Measurements from ENCODE around the gene GPR108. TPM values are rescaled to one million over a fixed set of nuclear protein-coding genes. Genes with fewer than 3 reads are reported as not detected.

GPR108 gene
- total and polyA plus RNA-seq, 2 of the 13 experiments (the other 11 are each of a cell fraction or from before 2014, with no cell fraction given), result 36.4 to 63.0 TPM

DNA sequence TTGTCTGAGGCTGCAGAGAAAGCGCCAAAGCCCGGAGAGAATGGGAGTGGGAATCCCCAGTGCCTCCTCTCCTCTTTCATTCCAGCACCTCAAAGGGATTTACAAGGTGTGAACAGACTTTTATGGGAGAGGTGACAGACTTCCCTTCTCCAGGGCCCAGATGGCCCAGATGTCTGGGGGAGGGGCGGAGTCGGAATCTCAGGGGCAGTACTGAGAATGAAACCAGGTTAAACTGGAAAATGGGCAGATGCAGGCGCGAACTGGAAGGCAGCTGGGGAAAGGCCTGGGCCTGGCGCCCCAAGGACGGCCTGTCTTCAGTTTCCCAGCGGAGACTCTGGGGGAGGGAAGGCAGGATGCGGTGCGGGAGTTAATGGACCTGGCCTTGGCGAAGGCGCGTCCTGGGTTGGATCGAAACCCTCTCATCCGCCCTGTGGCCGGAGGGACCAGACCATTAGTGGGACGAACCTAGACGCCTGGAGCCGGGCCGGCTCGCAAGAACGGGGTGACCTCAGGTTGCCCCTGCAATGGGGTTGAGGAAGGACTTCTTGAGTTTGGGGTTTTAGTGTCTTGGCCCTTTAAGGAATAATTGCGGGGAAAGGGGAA is 1.5 kb upstream of the GPR108 start (continued):
- TF ChIP-seq, protein P1, sequence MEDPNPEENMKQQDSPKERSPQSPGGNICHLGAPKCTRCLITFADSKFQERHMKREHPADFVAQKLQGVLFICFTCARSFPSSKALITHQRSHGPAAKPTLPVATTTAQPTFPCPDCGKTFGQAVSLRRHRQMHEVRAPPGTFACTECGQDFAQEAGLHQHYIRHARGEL (CRISPR knock-in tag; IDR thresholded peaks at IDR 0.05), result no peak
- peak; percentile 4 for TF ChIP-seq HNRNPLL (IDR thresholded peaks at IDR 0.05; ENCODE audit: low read depth, low read length, poor library complexity, severe bottlenecking)
- TF ChIP-seq, protein P2, sequence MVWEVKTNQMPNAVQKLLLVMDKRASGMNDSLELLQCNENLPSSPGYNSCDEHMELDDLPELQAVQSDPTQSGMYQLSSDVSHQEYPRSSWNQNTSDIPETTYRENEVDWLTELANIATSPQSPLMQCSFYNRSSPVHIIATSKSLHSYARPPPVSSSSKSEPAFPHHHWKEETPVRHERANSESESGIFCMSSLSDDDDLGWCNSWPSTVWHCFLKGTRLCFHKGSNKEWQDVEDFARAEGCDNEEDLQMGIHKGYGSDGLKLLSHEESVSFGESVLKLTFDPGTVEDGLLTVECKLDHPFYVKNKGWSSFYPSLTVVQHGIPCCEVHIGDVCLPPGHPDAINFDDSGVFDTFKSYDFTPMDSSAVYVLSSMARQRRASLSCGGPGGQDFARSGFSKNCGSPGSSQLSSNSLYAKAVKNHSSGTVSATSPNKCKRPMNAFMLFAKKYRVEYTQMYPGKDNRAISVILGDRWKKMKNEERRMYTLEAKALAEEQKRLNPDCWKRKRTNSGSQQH (CRISPR knock-in tag; IDR thresholded peaks at IDR 0.05; ENCODE audit: low read depth), result no peak; the same call in 1 of the 2 replicates
- TF ChIP-seq SNAPC2 (CRISPR knock-in tag; IDR thresholded peaks at IDR 0.05), result no peak
- TF ChIP-seq, protein P3, sequence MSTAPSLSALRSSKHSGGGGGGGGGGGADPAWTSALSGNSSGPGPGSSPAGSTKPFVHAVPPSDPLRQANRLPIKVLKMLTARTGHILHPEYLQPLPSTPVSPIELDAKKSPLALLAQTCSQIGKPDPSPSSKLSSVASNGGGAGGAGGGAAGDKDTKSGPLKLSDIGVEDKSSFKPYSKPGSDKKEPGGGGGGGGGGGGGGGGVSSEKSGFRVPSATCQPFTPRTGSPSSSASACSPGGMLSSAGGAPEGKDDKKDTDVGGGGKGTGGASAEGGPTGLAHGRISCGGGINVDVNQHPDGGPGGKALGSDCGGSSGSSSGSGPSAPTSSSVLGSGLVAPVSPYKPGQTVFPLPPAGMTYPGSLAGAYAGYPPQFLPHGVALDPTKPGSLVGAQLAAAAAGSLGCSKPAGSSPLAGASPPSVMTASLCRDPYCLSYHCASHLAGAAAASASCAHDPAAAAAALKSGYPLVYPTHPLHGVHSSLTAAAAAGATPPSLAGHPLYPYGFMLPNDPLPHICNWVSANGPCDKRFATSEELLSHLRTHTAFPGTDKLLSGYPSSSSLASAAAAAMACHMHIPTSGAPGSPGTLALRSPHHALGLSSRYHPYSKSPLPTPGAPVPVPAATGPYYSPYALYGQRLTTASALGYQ (CRISPR knock-in tag; IDR thresholded peaks at IDR 0.05), result no peak
- TF ChIP-seq, protein P4, sequence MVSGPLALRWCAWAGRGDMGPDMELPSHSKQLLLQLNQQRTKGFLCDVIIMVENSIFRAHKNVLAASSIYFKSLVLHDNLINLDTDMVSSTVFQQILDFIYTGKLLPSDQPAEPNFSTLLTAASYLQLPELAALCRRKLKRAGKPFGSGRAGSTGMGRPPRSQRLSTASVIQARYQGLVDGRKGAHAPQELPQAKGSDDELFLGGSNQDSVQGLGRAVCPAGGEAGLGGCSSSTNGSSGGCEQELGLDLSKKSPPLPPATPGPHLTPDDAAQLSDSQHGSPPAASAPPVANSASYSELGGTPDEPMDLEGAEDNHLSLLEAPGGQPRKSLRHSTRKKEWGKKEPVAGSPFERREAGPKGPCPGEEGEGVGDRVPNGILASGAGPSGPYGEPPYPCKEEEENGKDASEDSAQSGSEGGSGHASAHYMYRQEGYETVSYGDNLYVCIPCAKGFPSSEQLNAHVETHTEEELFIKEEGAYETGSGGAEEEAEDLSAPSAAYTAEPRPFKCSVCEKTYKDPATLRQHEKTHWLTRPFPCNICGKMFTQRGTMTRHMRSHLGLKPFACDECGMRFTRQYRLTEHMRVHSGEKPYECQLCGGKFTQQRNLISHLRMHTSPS (CRISPR knock-in tag; IDR thresholded peaks at IDR 0.05; ENCODE audit: low read depth), result no peak
- TF ChIP-seq ZNF562 (CRISPR knock-in tag; IDR thresholded peaks at IDR 0.05; ENCODE audit: borderline replicate concordance), result no peak
- TF ChIP-seq, protein P5, sequence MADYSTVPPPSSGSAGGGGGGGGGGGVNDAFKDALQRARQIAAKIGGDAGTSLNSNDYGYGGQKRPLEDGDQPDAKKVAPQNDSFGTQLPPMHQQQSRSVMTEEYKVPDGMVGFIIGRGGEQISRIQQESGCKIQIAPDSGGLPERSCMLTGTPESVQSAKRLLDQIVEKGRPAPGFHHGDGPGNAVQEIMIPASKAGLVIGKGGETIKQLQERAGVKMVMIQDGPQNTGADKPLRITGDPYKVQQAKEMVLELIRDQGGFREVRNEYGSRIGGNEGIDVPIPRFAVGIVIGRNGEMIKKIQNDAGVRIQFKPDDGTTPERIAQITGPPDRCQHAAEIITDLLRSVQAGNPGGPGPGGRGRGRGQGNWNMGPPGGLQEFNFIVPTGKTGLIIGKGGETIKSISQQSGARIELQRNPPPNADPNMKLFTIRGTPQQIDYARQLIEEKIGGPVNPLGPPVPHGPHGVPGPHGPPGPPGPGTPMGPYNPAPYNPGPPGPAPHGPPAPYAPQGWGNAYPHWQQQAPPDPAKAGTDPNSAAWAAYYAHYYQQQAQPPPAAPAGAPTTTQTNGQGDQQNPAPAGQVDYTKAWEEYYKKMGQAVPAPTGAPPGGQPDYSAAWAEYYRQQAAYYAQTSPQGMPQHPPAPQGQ (CRISPR knock-in tag; IDR thresholded peaks at IDR 0.05; ENCODE audit: borderline replicate concordance), result no peak
- TF ChIP-seq, protein P6, sequence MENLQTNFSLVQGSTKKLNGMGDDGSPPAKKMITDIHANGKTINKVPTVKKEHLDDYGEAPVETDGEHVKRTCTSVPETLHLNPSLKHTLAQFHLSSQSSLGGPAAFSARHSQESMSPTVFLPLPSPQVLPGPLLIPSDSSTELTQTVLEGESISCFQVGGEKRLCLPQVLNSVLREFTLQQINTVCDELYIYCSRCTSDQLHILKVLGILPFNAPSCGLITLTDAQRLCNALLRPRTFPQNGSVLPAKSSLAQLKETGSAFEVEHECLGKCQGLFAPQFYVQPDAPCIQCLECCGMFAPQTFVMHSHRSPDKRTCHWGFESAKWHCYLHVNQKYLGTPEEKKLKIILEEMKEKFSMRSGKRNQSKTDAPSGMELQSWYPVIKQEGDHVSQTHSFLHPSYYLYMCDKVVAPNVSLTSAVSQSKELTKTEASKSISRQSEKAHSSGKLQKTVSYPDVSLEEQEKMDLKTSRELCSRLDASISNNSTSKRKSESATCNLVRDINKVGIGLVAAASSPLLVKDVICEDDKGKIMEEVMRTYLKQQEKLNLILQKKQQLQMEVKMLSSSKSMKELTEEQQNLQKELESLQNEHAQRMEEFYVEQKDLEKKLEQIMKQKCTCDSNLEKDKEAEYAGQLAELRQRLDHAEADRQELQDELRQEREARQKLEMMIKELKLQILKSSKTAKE (CRISPR knock-in tag; IDR thresholded peaks at IDR 0.05; ENCODE audit: borderline replicate concordance), result no peak
- no peak for TF ChIP-seq PHF21A (CRISPR knock-in tag; IDR thresholded peaks at IDR 0.05)
- TF ChIP-seq ZNF660 (CRISPR knock-in tag; IDR thresholded peaks at IDR 0.05; ENCODE audit: borderline replicate concordance, low read depth), result no peak
- TF ChIP-seq, protein P7, sequence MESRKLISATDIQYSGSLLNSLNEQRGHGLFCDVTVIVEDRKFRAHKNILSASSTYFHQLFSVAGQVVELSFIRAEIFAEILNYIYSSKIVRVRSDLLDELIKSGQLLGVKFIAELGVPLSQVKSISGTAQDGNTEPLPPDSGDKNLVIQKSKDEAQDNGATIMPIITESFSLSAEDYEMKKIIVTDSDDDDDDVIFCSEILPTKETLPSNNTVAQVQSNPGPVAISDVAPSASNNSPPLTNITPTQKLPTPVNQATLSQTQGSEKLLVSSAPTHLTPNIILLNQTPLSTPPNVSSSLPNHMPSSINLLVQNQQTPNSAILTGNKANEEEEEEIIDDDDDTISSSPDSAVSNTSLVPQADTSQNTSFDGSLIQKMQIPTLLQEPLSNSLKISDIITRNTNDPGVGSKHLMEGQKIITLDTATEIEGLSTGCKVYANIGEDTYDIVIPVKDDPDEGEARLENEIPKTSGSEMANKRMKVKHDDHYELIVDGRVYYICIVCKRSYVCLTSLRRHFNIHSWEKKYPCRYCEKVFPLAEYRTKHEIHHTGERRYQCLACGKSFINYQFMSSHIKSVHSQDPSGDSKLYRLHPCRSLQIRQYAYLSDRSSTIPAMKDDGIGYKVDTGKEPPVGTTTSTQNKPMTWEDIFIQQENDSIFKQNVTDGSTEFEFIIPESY (CRISPR knock-in tag; IDR thresholded peaks at IDR 0.05), result no peak
- TF ChIP-seq ZNF878 (CRISPR knock-in tag; IDR thresholded peaks at IDR 0.05), result no peak
- TF ChIP-seq ZNF614 (CRISPR knock-in tag; IDR thresholded peaks at IDR 0.05; ENCODE audit: borderline replicate concordance), result no peak
- TF ChIP-seq FOXP1 (IDR thresholded peaks at IDR 0.05), result no peak
- TF ChIP-seq FOXP1 (CRISPR knock-in tag; IDR thresholded peaks at IDR 0.05), result no peak
